Left cardiac atrium (tissue), 4 donors: ENCODE measurements around the gene PHF1. TPM values are rescaled to one million over a fixed set of nuclear protein-coding genes. Genes with fewer than 3 reads are reported as not detected.
A peak's percentile ranks its signal among the peaks of the same experiment; 100 is the strongest.
"Not testable (repeated sequence)": the region's sequence is repeated elsewhere in the genome, so short reads cannot be mapped to it uniquely, and the experiment has no call there.

ENCODE experiments used
- ATAC-seq, 2 donors: fragments of 200-7000 bp; cut with Tn5 transposase; one replicate each; pipeline ENCODE4 v1.9.1; 2020; ENCODE audit warnings: mild to moderate bottlenecking in 2 of 2, moderate library complexity in 2 of 2
- DNase-seq: peaks from one replicate; pipeline ENCODE4 v3.0.0-alpha.2; 2020
- intact Hi-C, 2 donors: fragments of 100-400 bp; cut with DNase I; formaldehyde crosslinking; loops; one replicate each; pipeline versions ENCODE4 v1.14.1 to v1.15.1; 2022 to 2023
- long read RNA-seq: library from polyadenylated mRNA; unstranded; transcript quantifications from one replicate; pipeline ENCODE4 v2.0.0, GENCODE V29; 2021
- total RNA-seq, 2 donors: library from RNA; stranded (reverse); fragmentation: NEBNext Ultra II Directional; extraction: Animal tissue kit (Norgen Biotek cat#: 25700); gene quantifications; one replicate each; pipeline ENCODE4 v1.2.1, GENCODE V29; 2021
- donor health status: DM: no; HTN: yes; CAD: no.
- donor health status: DM: no; HTN: yes; CAD: no; lungs with severe emphysema.
- donor health status: DM: yes; HTN: yes; CAD: no.
- donor health status: Dilated cardiomyopathy.

PHF1 gene
- 10 to 100 TPM; 49.5 to 58.3 TPM for total RNA-seq
- long read RNA-seq, transcript PHF1-202 (15 exons, 2,330 nt) = major isoform, 12 of 42 reads
- long read RNA-seq, transcript PHF1-211 (15 exons, 1,752 nt) = major isoform, 12 of 42 reads
- long read RNA-seq, partial matches to known transcripts = 4 of 42 reads
- long read RNA-seq, other reads (novel, unspliced or antisense) = 12 of 42 reads

- DNase-seq (peak; percentile 78), ATAC-seq (peak; percentile 70 to 79)
- intact Hi-C loops = no loop called here
Measured at GRCh38 chr6:33410711-33411631, at the start of gene PHF1. Gene PHF1 (plus strand): TSS chr6:33411014. CDS start chr6:33412264, 1,250 bp downstream.

DNA sequence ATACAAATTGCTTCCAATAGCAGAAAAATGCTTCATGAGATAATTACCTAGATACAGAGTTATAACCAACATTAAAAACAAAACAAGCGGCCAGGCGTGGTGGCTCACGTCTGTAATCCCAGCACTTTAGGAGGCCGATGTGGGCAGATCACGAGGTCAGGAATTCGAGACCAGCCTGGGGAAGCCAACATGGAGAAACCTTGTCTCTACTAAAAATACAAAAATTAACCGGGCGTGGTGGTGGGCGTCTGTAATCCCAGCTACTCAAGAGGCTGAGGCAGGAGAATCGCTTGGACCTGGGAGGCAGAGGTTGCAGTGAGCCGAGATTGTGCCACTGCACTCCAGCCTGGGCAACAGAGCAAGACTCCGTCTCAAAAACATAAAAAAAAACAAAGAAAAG, 47.3 kb upstream of the PHF1 start:
- DNase-seq, intact Hi-C loops: not testable (repeated sequence)

GRCh38 chr6:33364475-33365205, 46.2 kb upstream of the PHF1 start:
- DNase-seq, ATAC-seq, intact Hi-C loops: not testable (repeated sequence)

More for the DNA sequence above, 47.3 kb upstream of the PHF1 start:
- ATAC-seq = not testable (repeated sequence)

DNA sequence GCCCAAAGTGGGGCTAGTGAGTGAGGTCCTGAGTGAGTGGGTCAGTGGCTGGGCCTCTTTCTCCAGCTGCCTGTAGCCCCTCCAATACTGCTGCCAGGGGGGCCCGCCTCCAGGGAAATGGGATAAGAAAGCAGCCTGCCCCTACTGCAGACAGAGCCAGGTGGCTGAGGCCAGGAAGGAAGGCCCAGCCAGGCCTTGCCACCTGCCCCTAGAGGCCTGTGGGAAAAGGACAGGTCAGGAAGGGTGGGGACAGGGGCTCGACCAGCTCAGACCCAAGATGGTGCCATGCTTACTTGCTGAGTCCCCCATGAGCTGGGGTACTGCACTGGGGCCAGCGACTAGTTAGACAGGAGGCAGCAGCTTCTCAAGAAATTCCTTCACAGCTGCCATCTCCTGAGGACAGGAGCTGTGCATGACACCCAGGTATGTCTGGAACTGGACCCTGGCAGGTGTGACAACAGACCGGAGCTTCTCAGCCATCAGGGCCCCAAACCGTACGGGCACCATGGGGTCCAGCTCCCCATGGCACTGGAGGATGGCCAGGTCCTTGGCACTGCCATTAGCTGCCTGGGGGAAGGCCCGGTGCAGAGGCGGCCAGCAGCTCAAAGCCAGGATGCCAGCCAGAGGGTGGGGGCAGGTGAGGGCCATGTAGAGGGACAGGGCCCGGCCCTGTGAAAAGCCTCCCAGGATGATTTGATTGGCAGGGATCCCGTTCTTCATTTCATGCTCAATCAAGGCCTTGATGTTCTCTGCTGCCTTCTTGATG, 45.4 kb upstream of the PHF1 start:
- ATAC-seq, intact Hi-C loops, DNase-seq: not testable (repeated sequence)

GRCh38 chr6:33367009-33367714, 43.7 kb upstream of the PHF1 start:
- intact Hi-C loops = no loop called here
- DNase-seq (no peak), ATAC-seq (no peak)

- intact Hi-C loops, ATAC-seq, DNase-seq: not testable (repeated sequence)
Measured at GRCh38 chr6:33367715-33368025, 43.1 kb upstream of the PHF1 start.

DNA sequence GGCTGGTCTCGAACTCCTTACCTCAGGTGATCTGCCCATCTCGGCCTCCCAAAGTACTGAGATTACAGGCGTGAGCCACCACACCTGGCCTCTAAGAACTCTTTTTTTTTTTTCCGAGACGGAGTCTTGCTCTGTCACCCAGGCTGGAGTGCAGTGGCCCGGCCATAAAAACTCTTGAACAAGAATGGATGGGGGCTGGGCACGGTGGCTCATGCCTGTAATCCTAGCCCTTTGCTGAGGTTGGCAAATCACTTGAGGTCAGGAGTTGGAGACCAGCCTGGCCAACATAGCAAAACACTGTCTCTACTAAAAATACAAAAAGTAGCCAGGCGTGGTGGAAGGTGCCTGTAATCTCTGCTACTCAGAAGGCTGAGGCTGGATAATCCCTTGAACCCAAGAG, 38.9 kb upstream of the PHF1 start:
- intact Hi-C loops, ATAC-seq, DNase-seq: not testable (repeated sequence)

DNA sequence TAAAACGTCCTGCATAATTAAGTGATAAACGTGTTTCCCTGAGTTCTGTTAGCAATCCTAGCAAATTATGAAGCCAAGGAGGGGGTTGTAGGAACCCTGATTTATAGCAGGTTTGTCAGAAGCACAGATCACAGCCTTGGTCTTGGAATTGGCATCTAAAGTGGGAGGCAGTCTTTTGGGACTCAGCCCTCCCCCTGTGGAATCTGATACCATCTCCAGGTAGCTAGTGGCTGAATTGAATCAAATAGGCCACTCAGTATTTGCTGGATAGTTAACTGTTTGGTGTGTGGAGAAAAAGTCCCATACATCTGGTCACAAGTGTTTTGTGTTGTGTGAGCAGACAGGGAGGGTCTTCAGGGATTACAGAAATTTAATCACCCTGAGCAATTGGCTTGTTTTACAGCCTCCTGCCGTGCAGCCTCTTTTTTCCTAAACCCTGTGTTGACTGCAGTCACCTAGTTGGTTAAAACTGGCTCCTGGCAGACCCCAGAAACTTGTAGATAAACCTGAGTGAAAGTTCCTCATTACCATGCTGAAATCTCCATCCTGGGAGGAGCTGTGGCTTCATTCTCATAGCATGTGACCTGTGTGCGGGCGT, 38.2 kb upstream of the PHF1 start:
- DNase-seq = no peak
- intact Hi-C loops = no loop called here

DNA sequence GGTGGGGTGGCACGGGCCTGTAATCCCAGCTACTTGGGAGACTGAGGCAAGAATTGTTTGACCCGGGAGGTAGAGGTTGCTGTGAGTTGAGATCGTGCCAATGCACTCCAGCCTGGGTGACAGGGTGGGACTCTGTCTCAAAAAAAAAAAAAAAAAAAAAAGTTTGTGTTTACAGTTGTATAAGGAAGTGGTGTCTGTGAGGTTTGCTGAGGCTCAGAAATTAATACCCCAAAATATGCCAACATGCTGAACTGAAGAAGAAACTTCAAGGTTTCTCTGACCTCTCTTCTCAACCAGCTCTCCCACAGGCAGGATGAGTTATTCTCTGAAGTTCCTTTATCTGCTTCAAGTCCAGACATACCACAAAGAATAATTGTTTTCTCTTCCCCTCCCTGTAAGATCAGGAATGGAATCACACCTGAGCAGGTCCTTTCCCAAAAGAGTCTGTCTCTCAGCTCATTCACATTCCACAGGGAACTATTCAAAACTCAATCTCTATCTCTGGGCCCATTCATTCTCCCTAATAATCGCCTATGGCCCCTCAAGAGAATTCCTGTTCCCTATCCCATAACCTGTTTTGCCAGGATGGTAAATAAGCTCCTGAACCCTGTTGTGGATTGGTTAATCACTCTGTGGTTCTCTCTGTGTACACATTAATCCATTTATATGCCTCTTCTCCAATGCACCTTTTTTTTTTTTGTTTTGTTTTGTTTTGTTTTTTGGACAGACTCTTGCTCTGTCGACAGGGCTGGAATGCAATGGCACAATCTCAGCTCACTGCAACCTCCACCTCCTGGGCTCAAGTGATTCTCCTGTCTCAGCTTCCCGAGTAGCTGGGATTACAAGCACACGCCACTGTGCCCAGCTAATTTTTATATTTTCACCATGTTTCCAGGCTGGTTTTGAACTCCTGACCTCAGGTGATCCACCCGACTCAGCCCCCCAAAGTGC, 36.6 kb upstream of the PHF1 start:
- DNase-seq = no peak
- intact Hi-C loops = no loop called here
- no peak for ATAC-seq

More for the DNA sequence above, 38.2 kb upstream of the PHF1 start:
- ATAC-seq = no peak

DNA sequence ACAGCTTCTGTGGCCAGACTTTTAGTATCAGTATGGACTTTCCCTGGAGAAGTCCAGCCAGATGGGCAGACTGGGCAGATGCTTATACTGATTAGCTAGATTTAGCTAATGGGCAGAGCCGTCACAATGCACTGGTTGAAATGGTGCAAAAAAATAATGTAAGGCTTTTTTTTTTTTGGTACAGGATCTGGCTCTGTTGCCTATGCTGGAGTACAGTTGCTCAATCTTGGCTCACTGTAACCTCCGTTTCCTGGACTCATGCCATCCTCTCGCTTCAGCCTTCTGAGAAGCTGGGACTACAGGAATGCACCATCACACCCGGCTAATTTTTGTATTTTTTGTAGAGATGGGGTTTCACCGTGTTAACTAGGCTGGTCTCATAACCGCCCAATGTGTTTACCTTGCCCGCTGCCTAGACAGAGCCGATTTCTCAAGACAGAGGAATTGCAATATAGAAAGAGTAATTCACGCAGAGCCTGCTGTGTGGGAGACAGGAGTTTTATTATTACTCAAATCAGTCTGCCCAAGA, 35.6 kb upstream of the PHF1 start:
- intact Hi-C loops = no loop called here
- peak; percentile 92 to 94 for ATAC-seq
- peak; percentile 83 for DNase-seq

DNA sequence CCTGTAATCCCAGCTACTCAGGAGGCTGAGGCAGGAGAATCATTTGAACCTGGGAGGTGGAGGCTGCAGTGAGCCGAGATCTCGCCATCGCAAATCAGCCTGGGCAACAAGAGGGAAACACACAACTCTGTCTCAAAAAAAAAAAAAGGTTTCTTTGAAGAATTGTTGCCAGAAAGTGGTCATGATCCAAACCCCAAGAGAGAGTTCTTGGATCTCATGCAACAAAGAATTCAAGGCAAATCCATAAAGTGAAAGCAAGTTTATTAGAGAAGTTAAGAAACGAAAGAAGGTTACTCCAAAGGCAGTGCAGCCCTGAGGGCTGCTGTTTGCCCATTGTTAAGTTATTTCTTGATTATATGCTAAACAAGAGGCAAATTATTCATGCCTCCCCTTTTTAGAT, 33.6 kb upstream of the PHF1 start:
- intact Hi-C loops = no loop called here
- DNase-seq = no peak
- no peak for ATAC-seq

GRCh38 chr6:33379184-33379583, 31.6 kb upstream of the PHF1 start:
- ATAC-seq, DNase-seq, intact Hi-C loops: not testable (repeated sequence)

GRCh38 chr6:33380272-33380981, 30.4 kb upstream of the PHF1 start:
- intact Hi-C loops = no loop called here
- no peak for ATAC-seq

DNA sequence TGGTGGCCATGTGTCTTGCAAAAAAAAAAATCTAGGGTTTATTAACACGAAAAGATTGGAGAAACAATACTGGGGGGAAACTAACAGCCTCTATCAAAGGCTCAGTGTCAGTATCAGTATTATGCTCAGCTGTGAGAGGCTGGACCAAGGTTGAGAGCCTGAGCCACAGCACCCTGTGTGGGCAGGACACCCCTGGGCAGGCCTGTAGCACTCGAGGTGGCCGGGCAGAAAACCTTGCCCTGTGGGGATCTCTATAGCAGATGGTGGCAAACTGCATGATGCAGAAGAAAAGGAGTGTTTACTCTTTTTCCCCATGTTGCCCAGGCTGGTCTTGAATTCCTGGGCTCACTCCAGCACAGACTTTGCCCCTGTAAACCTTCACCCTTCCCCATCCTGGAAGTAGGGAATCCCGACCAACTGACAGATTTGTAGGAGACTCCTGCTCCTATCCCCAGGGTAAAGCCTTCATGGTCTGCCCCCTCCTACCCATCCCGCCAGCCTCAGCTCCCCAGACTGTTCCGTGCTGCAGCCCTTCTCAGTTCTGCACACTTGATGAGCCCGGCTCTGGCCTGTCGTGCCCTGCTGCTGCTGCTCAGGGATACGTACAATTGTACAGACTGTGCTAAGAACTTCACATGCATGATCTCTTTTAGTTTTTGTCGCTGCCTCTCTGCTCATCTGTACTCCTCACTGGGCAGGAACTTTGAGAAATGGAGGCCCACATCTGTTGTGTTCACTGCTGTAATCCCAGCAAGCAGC, 27.2 kb upstream of the PHF1 start:
- no peak for DNase-seq
- ATAC-seq = no peak
- intact Hi-C loops = no loop called here

More at GRCh38 chr6:33380272-33380981, 30.4 kb upstream of the PHF1 start:
- DNase-seq = no peak

- intact Hi-C loops = no loop called here
- DNase-seq = no peak
- peak in 1 of 2 donors; percentile 64 for ATAC-seq
Measured at GRCh38 chr6:33384581-33385020, 26.2 kb upstream of the PHF1 start.
